ENCODE results near the gene CASP1.

DNA sequence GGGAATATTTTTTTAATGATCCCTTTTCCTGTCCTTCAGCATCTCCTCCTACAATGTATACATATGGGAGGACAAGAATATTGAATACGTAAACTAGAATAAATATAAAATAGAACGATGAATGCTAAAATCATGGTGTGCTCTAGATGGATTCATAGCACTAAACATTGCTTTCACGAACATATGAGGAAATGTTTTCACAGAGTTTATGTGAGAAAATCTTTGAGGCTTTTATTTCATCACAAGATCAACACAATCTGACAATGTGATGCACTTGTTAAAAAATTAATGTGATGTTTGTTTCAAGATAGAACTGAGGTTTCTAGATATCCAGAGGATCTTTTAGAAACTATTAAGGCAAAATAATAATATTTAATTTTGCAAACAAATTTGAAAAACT, 7.2 kb upstream of the CASP1 start:
- no peak for TF ChIP-seq CTCF (IDR thresholded peaks at IDR 0.05)
- no peak for TF ChIP-seq POLR2AphosphoS5 (IDR thresholded peaks at IDR 0.05; ENCODE audit: low read depth, low read length)
